Measurements from ENCODE around the gene APPBP2.

- no peak for TF ChIP-seq CTCF (IDR thresholded peaks at IDR 0.05)
- TF ChIP-seq POLR2A (IDR thresholded peaks at IDR 0.05) = no peak
These were observed 130.5 kb downstream of the APPBP2 start for GRCh38 chr17:60395508-60396065.
